ENCODE results near the gene TNPO2.

The TNPO2 gene

DNA sequence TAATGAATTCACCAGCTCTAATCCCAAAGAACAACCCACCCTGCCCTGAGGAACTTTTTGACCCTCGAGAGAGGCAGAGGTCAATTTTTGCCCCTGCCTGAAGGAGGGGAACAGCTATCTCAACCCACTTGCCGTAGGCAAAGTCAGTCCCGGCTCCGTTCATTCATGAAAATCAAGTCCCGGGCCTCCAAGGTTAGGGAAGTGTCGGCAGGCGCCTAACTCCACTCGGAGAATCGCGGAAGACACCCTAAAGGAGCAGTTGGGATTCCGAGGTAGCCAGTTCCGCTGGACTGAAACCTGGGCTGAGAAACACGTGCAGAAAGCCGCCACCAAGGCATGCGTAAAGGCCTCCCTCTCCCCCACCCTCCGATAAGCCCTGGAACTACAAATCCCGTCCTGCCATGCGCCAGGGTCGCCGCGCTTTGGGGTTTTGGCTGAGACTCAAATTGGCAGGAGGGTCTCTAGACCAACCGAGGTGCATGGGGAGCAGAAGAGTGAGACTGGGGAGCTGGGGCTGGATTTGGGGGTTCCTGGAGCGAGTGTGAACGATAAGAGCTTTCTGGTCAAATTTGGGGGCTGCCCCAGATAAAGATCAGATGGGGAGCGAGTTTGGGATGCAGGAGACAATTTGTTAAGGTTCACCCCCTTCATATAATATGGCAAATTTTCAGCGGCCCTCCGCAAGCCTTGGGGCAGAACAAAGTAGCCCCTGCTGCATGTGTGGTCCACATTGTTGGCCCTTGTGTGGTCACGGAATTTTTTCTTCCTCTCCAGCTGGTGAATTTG, at the start of gene TNPO2:
TNPO2 (minus strand) TSS at position 292 of the 786 bp plus-strand sequence. CDS start 2,955 bp downstream, outside the sequence.
- peak; percentile 70 for DNase-seq (ENCODE audit: low spot score)

GRCh38 chr19:12772323-12772722, 48.6 kb upstream of the TNPO2 start:
- DNase-seq (ENCODE audit: low spot score) = no peak

DNA sequence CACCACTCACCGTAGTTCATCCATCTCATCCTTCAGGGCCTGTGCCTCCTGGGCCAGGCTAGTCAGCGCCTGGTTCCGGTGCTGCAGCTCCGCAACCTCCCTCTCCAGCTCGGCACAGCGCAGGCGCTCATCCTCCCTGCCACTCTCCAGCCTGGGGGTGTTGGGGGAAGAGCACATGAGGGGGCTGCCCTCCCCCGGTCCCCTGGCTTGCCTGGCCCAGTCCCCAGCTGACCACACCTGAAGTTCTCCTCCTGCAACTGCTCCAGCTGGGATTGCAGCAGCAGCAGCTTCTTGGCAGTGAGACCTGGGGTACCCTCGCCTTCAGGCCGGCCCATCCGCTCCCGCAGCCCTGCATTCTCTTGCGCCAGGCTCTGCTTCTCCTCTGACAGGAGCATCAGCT, 47.2 kb upstream of the TNPO2 start:
- DNase-seq (ENCODE audit: low spot score) = no peak

GRCh38 chr19:12769689-12770088, 46.0 kb upstream of the TNPO2 start:
- DNase-seq (ENCODE audit: low spot score) = no peak

DNA sequence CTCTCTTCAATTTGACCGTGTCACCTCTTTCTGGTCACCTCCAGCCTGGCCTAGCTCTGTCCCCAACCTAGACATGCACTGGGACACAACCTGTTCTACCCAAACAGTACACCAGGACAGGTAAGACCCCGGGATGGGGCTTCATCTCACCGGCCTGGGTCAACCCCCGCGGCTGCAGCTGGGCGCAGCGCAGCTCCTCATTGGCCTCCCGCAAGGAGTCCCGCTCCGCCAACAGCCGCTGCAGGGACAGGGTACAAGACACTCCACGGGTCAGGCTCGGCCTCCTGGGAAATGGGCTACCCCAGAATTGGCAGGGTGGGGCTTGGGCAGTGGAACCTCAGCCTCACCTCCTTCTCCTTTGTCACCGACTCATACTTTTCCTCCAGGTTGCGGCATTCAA, 43.9 kb upstream of the TNPO2 start:
- DNase-seq (ENCODE audit: low spot score) = no peak

- DNase-seq (ENCODE audit: low spot score) = no peak
These were observed 43.4 kb upstream of the TNPO2 start for GRCh38 chr19:12767150-12767549.

GRCh38 chr19:12766051-12766521, 42.4 kb upstream of the TNPO2 start:
- peak; percentile 89 for DNase-seq (ENCODE audit: low spot score)

DNA sequence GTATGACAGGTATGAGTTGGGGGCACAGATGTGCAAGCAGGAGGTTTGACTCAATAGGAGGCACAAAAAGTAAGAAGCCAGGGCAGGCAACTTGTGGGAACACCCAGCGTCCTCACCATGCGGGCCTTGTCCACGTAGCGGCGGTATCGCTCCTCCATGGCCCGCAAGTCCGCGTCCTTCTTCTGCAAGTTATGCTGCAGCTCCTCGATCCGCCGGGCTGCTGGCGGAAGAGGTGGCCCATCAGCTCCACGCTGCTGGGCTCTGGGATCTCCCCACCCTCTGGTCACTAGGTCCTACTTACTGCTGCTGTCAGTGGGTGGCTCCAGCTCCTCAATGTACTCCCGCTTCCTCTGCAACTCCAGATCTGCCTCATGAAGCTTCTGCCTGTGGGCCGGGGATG, 41.0 kb upstream of the TNPO2 start:
- DNase-seq (ENCODE audit: low spot score) = no peak

DNA sequence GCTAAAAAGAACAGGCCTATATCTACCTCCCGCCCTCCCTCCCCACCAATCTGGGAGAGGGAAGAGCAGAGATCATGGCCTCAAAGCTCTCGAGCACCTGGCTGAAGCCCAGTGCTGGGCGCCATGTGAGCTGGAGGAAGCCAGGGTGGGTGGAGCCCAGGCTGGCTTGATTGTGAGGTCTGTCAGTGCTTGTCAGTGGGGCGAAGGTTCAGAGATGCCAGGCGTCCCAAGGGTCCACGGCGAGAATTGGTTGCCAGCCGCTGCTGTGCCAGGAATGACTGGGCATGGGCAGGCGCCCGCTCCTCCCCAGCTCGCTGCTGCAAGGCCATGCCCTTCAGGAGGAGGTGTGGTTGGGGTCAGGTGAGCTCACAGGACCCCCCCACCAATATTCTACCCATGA, 39.4 kb upstream of the TNPO2 start:
- DNase-seq (ENCODE audit: low spot score) = no peak

GRCh38 chr19:12759686-12760085, 36.0 kb upstream of the TNPO2 start:
- DNase-seq (ENCODE audit: low spot score) = no peak

DNA sequence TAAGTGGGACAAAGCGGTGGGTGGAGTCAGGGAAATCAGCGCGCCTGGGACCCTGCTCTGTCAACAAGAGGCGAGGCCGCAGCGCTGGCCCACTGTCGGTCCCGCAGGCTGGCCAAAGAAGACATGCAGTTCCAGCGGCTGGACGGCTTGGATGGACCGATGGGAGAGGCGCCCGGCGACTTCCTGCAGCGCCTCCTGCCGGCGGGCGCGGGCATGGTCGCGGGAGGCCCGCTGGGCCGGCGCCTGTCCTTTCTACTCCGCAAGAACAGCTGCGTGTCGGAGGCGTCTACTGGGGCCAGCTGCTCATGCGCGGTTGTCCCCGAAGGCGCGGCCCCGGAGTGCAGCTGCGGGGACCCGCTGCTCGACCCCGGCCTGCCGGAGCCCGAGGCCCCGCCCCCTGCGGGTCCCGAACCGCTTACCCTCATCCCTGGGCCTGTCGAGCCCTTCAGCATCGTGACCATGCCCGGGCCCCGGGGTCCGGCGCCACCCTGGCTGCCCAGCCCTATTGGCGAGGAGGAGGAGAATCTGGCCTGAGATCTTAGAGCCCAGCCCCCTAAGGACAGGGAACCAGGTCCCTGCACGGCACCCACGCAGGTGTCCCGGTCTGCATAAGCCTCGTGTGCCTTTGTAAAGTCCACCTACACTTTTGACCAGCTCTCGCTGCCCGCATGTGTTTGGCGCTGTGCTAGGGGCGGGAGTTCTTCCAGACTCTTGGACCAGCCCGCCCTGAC, 34.0 kb upstream of the TNPO2 start:
- peak; percentile 93 for DNase-seq (ENCODE audit: low spot score)

DNA sequence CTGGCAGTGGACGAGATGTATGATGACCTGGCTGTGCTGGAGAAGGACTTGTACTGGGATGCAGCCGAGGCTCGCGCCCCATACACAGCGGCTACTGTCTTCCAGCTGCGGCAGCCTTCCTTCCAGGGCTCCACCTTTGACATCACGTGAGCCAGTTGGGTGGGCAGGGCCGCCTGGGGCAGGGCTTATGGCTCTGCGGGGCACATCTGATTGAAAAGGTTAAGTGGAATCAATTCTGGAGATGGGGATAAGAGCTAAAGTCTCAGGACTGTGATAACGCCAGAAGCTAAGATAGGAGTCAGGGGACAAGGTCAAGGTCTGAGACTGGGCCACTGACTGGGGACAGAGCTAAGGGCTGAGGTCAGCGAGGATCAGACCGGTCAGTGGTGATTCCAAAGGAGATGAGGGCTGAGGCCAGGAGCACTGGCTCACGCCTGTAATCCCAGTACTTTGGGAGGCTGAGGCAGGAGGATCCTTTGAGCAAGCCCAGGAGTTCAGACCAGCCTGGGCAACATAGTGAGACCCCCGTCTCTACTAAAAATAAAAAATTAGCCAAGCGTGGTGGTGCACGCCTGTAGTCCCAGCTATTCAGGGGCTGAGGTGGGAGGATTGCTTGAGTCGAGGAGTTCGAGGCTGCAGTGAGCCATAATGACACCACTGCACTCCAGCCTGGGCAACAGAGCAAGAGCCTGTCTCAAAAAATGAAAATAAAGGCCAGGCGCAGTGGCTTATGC, 32.6 kb upstream of the TNPO2 start:
- no peak for DNase-seq (ENCODE audit: low spot score)

GRCh38 chr19:12754465-12755196, 30.9 kb upstream of the TNPO2 start:
- DNase-seq (ENCODE audit: low spot score) = no peak

DNA sequence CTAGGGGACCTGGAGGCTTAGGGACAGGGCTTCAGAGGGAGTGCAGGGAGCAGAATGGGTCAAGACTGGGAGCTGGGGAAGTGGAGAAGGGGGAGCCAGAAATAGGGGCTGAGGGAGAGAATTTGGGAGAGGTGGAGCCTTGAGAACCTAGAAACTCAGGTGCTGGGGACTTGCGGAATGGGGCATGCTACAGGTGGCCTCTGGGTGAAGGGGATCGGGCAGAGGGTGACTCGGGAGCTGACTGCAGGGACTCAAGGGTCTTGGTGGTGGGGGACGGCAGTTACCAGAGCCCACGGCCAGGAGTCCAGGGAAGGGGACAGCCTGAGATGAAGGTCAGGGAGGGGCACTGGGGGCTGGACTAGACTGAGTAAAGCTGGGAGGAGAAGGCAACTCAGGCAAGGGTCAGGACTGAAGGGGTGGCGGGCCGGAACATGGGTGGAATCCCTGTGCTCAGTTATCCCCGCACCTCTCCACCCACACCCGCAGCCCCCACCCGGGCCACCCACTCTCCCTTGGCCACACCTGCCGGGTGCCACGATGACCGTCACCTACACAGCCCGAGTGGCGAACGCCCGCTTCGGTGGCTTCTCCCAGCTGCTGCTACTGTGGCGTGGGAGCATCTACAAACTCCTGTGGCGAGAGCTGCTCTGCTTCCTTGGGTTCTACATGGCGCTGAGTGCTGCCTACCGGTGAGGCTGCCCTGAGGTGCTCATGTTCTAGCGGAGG, 28.5 kb upstream of the TNPO2 start:
- DNase-seq (ENCODE audit: low spot score) = no peak

- no peak for DNase-seq (ENCODE audit: low spot score)
These were observed 27.9 kb upstream of the TNPO2 start, which contains the start of gene BEST2 for GRCh38 chr19:12751635-12752034. BEST2 (plus strand) TSS chr19:12751791; CDS start chr19:12752593, 802 bp downstream.

DNA sequence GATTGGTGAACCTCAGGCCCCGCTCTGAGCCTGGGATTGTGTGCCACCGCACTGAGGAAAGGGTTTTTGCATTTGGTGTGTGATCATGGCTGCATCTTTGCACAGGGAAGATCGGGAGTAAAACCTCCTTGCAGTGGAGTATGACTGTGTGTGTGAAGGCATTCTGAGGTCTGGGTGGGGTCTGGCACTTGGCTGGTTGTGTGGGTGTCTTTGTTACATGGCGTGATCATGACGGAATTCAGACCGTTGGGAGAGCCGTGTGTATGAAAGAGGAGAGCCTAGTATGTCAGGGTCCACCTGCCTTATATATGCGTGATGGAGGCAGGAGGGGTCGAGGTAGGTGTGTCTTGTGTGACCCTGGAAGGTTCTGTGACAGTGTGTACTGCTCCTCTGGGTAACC, 27.1 kb upstream of the TNPO2 start:
- DNase-seq (ENCODE audit: low spot score) = no peak

DNA sequence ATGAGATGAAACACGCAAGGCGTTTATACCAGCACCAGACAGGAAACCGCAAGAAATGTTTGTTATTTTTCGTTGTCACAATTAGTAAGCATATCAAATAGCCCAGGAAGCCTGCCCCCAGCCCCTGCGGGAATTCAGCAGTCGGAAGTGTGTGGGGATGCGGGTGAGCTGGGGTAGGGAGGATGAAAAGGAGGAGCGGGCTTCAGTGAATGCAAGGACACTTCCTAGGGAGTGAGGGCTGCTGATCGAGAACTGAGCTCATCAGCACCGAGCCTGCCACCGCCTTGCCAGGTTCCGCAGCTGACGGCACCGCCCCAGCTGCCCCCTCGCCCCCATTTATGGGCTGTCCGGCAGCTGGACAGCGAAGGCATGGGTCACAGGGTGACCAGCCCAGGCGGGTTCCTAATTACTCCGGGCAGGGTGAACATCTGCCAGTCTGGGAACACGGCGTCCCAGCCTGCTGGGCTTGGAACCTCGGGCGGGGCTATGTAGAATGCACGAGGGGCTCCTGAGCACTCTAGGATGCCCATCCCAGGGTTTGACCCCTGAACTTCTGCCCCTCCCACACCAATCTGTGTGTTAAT, 26.3 kb upstream of the TNPO2 start:
- no peak for DNase-seq (ENCODE audit: low spot score)

GRCh38 chr19:12748489-12748888, 24.8 kb upstream of the TNPO2 start:
- DNase-seq (ENCODE audit: low spot score) = no peak

DNA sequence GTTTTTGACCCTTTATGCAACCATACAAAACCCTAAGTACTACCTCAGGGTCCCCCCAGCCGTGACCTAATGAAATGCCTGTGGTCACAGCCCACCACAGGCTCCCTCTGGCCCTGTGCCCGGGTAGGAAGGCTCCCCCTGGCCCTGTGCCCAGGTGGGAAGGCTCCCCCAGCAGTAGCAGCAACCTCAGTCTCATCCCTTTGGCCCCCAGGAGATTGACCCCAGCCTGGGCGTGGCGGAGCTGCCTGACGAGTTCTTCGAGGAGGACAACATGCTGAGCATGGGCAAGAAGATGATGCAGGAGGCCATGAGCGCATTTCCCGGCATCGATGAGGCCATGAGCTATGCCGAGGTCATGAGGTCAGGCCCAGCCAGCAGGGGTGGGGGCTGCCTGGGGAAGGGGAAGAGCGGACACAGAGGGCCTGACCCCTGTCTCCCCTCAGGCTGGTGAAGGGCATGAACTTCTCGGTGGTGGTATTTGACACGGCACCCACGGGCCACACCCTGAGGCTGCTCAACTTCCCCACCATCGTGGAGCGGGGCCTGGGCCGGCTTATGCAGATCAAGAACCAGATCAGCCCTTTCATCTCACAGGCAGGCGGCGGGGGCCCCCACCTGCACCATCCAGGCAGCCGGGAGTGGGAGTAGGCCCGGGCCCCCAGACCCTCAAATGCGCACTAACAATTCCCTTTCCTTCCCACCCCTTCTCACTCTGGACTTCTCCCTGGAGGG, 21.6 kb upstream of the TNPO2 start:
- no peak for DNase-seq (ENCODE audit: low spot score)

DNA sequence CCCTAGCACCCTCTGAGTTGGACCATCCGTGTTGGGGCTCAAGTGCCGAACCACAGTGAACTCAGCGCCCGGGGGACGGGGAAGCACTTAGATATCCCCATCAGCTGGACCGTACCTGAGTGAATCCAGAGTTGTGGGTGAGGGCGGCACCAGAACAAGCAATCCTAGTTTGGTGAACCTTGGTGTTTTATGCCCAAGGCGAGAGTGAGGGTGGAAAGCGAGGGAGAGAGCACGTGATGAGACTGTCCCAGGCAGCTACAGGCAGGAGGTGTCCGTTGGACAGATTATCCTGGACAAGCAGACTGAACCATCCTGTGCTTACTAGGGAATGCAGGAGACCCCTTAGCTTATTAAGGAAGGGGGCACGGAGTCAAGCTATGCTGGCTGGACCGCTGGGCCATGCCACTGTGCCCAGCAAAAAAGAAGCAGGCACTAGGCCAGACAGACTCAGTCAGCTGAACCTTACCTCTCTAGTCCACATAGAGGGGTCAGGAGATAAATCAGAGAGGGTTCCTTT, 14.2 kb upstream of the TNPO2 start:
- DNase-seq (ENCODE audit: low spot score) = no peak
